Renal cortex interstitium (tissue), 15 donors: Measurements from ENCODE around the gene OR8G5. TPM values are rescaled to one million over a fixed set of nuclear protein-coding genes. Genes with fewer than 3 reads are reported as not detected.
"Not testable (repeated sequence)": the region's sequence is repeated elsewhere in the genome, so short reads cannot be mapped to it uniquely, and the experiment has no call there.

Experiments
- DNase-seq, 11 donors: peaks; one replicate each; pipeline ENCODE4 v3.0.0-alpha.2; 2013; ENCODE audit warnings: low read depth in 9 of 11, low spot score in 4 of 11; ENCODE audit errors: extremely low read depth in 1 of 11
- long read RNA-seq, 16 experiments: transcript quantifications; one replicate each; lab custom pipeline, GENCODE V29; 2026
- polyA plus RNA-seq, 3 donors: library from polyadenylated mRNA; unstranded; fragments of 120-200 nt; gene quantifications; one replicate each; pipeline ENCODE4 v1.2.1, GENCODE V29; 2013; ENCODE audit not compliant: insufficient read length in 3 of 3

Gene OR8G5
- polyA plus RNA-seq, result not detected
- long read RNA-seq, donor 1, result 0 reads
- long read RNA-seq, donor 2, result 0 reads
- long read RNA-seq, donor 3, result 0 reads
- long read RNA-seq, donor 4, result 0 reads
- long read RNA-seq, donor 5, result 0 reads
- long read RNA-seq, donor 6, result 0 reads
- long read RNA-seq, donor 7, result 0 reads
- long read RNA-seq, donor 8, result 0 reads
- long read RNA-seq, donor 9, result 0 reads
- long read RNA-seq, donor 10, partial matches to known transcripts, result 0 of 1 reads
- long read RNA-seq, donor 10, other reads (novel, unspliced or antisense), result 0 of 1 reads
- long read RNA-seq, donor 11, partial matches to known transcripts, result 0 of 1 reads
- long read RNA-seq, donor 11, other reads (novel, unspliced or antisense), result 0 of 1 reads
- long read RNA-seq, donor 12, result 0 reads
- long read RNA-seq, donor 13, result 0 reads
- long read RNA-seq, donor 14, result 0 reads
- long read RNA-seq, donor 15, result 0 reads
- long read RNA-seq, donor 16, result 0 reads

DNA sequence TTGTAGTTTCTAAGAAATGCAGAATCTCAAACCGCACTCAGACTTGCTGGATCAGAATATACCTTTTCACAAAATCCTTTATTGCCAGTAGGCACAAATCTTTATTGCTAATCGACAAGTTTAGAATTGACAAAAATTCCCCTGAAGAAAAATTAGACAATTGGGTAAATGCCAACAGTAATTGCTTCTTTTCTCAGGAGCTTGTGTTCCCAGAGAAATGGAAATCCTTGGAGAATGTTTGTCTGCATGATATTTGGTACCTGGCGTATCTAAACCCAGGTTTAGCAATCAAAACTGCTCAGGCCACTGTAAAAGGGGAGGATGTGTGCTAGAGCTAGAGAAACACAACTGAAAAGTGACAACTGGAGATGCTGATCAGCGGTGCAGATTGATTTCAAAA is at the start of gene OR8G5:
OR8G5 (plus strand) TSS at position 301 of the 400 bp plus-strand sequence. CDS start 8,556 bp downstream, outside the sequence.
- no peak for DNase-seq

GRCh38 chr11:124207102-124207792 is 48.9 kb upstream of the OR8G5 start:
- no peak for DNase-seq

DNA sequence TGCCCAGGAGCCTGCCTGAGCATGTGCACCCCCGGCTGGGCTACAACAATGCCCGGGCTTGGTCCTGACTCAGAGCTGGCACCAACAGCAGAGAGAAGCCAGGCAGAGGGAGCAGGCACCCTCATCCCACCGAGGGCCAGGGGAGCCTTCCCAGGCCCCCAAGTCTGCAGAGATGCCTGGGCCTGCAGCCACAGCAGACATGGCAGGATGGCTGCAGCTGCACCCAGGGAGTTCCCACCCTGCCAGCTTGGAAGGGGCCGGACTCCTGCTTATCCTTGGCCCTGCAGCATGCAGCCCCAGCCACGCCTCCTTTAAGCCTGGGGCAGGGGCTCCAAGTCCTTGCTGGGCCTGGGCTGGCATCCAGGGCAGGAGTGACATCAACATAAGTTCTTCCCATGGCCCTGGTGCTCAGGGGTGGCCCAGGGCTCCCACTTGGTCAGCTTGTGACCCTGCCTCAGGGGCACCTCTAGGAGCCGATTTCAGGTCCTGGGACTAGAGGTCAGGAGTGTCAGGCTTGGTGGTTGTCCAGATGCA is 46.3 kb upstream of the OR8G5 start:
- no peak for DNase-seq

- no peak for DNase-seq
Observed at GRCh38 chr11:124210421-124210820, 45.8 kb upstream of the OR8G5 start.

DNA sequence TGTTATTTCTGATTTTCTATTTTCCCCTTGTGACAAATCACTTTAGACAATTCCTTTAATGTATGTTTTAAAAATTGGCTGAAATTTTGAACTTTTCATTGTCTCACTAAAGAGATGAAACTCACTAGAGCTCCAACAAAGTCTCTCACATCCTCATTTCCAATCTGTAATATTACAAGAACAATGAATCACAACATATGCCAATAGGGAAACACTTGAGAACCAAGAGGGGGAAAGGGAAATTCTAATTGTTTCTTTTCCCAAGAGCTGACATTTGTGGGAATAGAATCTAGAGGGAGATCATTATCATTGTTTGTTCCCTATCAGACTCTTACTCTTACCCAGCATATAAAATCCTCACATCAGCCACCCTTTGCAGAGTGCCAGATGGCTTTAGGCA is 44.9 kb upstream of the OR8G5 start:
- DNase-seq, result no peak

- DNase-seq, result no peak
Observed at GRCh38 chr11:124214027-124214426, 42.1 kb upstream of the OR8G5 start.

DNA sequence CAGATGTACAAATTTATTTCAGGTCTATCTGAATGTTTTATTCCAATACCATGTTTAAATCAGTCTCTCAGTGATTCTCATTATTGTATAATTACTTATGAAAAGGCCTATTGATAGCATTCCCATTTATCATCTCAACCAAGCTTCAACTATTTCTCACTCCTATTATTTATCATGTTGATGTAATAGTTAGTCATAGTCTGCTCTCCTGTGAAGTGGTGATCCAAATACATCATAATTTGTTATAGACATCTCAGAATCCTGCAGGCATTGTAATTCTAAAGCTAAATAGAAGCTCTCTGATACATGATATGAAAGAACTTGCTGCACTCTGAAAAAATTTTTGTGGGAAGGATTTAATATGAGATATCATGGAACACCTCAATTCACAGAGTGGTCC is 37.0 kb upstream of the OR8G5 start:
- DNase-seq, result no peak

DNA sequence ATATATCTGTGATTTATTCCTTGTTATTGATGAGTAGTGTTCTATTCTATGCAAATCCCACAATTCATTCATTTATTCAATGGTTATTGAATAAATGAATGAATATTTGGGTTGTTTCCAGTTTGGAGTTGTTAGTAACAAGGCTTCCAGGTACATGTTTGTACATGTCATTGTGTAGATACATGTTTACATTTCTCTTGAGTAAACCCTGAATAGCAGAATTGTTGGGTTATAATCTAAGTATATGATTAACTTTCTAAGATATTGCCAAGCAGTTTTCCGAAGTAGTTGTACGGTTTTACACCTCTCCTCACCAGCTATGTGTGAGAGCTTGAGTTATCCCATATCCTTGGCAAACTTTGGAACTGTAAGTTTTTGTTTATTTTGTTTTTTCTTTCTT is 33.8 kb upstream of the OR8G5 start:
- no peak for DNase-seq

DNA sequence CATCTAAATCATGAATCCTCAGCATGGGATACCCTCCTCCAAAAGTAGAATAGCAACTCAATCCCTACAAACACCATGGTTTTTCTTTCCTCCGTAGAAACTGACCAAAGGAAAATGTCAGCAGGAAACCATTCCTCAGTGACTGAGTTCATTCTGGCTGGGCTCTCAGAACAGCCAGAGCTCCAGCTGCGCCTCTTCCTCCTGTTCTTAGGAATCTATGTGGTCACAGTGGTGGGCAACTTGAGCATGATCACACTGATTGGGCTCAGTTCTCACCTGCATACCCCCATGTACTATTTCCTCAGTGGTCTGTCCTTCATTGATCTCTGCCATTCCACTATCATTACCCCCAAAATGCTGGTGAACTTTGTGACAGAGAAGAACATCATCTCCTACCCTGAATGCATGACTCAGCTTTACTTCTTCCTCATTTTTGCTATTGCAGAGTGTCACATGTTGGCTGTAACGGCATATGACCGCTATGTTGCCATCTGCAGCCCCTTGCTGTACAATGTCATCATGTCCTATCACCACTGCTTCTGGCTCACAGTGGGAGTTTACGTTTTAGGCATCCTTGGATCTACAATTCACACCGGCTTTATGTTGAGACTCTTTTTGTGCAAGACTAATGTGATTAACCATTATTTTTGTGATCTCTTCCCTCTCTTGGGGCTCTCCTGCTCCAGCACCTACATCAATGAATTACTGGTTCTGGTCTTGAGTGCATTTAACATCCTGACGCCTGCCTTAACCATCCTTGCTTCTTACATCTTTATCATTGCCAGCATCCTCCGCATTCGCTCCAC is 31.4 kb upstream of the OR8G5 start:
- not testable (repeated sequence) for DNase-seq

DNA sequence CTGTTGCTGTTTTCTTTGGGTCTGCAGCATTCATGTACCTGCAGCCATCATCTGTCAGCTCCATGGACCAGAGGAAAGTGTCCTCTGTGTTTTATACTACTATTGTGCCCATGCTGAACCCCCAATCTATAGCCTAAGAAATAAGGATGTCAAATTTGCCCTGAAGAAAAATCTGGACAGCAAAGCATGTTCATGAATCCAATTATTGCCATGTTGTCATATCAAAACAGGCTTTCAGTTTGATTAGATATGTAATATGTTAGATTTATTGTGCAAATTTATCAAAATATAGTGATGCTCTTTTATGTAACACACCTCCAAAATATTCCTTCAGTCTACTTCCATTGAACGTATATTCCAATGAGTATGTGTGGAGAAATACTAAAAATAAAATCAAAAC is 30.7 kb upstream of the OR8G5 start:
- DNase-seq, result no peak

DNA sequence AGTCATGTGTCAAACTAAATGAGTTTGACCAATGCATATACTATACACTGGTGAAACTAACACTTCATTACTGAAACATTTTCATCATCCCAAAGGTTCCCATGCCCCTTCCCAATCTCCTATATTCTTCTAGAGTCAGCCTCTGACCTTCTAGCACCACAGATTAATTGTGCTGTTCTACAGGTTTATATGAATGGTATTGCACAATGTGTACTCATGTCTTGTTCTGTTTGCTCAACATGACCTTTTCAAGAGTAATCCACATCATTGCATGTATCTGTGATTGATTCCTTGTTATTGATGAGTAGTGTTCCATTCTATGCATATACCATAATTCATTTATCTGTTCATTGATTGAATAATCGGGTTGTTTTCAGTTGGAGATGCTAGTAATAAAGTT is 22.8 kb upstream of the OR8G5 start:
- no peak for DNase-seq

DNA sequence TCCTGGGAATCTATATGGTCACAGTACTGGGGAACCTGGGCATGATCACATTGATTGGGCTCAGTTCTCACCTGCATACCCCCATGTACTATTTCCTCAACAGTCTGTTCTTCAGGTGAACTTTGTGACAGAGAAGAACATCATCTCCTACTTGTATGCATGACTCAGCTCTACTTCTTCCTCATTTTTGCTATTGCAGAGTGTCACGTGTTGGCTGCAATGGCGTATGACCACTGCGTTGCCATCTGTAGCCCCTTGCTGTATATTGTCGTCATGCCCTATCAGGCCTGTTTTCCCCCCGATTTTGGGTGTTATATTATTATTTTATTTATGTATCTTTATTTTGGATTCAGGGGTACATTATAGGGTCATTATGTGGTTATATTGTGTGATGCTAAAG is 17.7 kb upstream of the OR8G5 start:
- no peak for DNase-seq

DNA sequence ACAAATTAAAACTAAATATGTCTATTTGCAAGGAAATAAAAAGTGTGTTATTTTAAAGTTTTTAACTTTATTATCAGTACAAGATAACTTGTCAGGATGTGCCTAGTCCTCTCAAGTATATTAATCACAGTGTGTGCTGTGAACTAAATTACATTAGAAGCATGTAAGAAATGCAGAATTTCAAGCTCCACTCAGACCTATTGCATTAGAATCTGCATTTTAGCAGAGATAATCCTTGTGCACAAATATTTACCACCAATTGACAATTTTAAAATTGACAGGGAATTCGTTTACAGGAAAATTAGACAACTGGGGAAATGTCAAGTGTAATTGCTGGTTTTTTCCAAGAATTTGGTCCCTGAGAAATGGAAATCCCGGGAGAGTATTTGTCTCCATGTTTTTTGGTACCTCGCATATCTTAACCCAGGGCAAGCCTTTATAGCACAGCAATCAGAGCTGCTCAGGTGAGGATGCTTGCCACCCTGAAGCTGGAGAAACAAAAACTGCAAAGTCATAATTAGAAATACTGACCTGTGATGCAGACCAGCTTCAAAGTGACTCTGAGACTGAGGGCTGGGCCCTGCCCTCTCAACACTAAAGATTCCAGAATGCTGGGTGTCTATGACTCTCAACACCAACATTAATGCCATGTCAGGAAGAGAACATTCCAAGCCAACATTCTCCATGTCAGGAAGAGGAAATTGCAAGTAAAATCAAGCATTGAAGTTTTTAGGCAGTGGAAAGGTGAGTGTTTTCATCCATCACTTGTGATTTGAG is 15.4 kb upstream of the OR8G5 start, which contains the start of gene OR8G1:
OR8G1 (plus strand) TSS at position 475 of the 777 bp plus-strand sequence. CDS start 8,581 bp downstream, outside the sequence.
- no peak for DNase-seq

DNA sequence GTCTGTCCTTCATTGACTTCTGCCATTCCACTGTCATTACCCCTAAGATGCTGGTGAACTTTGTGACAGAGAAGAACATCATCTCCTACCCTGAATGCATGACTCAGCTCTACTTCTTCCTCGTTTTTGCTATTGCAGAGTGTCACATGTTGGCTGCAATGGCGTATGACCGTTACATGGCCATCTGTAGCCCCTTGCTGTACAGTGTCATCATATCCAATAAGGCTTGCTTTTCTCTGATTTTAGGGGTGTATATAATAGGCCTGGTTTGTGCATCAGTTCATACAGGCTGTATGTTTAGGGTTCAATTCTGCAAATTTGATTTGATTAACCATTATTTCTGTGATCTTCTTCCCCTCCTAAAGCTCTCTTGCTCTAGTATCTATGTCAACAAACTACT is 6.3 kb upstream of the OR8G5 start:
- not testable (repeated sequence) for DNase-seq

DNA sequence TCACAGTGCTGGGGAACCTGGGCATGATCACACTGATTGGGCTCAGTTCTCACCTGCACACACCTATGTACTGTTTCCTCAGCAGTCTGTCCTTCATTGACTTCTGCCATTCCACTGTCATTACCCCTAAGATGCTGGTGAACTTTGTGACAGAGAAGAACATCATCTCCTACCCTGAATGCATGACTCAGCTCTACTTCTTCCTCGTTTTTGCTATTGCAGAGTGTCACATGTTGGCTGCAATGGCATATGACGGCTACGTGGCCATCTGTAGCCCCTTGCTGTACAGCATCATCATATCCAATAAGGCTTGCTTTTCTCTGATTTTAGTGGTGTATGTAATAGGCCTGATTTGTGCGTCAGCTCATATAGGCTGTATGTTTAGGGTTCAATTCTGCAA is 8.9 kb downstream of the OR8G5 start:
- not testable (repeated sequence) for DNase-seq

DNA sequence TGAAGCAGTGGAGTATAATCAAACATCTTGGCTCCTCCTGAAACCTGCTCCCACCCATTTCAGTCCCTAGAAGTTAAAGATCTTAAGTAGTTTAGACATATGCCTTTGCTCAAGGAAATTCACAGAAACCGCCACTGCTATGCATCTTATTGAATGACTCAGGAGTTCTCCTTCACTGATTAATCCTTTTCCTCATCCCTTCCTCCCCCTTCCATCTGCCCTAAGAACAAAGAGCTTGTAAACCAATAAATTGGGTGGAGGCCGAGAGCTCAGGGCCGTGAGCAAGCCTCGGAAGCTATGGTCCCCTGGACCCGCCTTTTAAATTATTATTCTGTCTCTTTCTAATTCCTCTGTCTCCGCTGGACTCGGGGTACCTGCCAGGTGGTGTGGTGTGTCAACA is 14.7 kb downstream of the OR8G5 start:
- DNase-seq, result not testable (repeated sequence)

- no peak for DNase-seq
Observed at GRCh38 chr11:124274000-124274399, 17.8 kb downstream of the OR8G5 start.

- no peak for DNase-seq
Observed at GRCh38 chr11:124276081-124276480, 19.9 kb downstream of the OR8G5 start.

DNA sequence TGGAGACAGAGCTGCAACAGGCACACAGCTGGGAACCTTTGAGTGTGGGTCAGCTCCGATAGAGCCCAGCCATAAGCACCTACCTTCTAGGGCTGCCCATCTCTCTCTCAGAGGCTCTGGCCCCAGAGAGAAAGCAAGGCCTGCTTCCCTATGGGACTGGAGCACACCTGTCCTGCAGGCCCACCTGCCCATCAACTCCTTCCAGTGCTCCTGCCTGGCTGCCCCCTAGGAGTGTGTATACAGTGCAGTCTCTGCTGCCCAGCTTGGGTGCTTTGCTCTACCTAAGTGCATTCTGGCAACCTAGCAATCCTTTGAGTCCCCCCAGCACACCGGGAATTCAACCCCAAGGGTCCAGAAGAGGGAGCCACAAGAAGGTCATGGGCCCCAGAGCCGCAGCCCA is 21.0 kb downstream of the OR8G5 start:
- DNase-seq, result no peak
